DND-41 (cell line): ENCODE measurements around the gene PITPNM2.

Source experiments
- ATAC-seq: fragments of 200-7000 bp; cut with Tn5 transposase; 3 replicates; pipeline ENCODE4 v1.9.1; 2021; ENCODE audit warnings: low read depth; ENCODE audit not compliant: insufficient read depth
- DNase-seq: peaks from one replicate; pipeline ENCODE4 v3.0.0-alpha.2; 2020
- H2AFZ ChIP-seq: 2 replicates; pipeline ENCODE4 v1.6.0; 2012; ENCODE audit warnings: low read depth, low read length
- H3K27ac ChIP-seq: 2 replicates; pipeline ENCODE4 v1.5.1; 2012; ENCODE audit warnings: low read length, inconsistent platforms
- H3K27me3 ChIP-seq: fragments of 200-600 bp; sonication (generic); 2 replicates; pipeline ENCODE4 v1.6.0; 2012; ENCODE audit warnings: low read length, mild to moderate bottlenecking, inconsistent platforms; ENCODE audit not compliant: insufficient read depth, poor library complexity
- H3K36me3 ChIP-seq: 2 replicates; pipeline ENCODE4 v1.5.1; 2012; ENCODE audit warnings: low read length, inconsistent platforms; ENCODE audit not compliant: insufficient read depth
- H3K4me1 ChIP-seq: 2 replicates; pipeline ENCODE4 v1.5.1; 2012; ENCODE audit warnings: mild to moderate bottlenecking, low read length; ENCODE audit not compliant: insufficient read depth
- H3K4me2 ChIP-seq: 2 replicates; pipeline ENCODE4 v1.6.0; 2012; ENCODE audit warnings: mild to moderate bottlenecking, moderate library complexity, low read length, inconsistent platforms; ENCODE audit not compliant: insufficient read depth
- H3K4me3 ChIP-seq, 2 experiments: fragments of 200-600 bp in 1 of 2; shearing (Covaris generic) in 1 of 2; 2 replicates each; pipeline ENCODE4 v1.5.1; 2012 to 2016; ENCODE audit warnings: inconsistent platforms in 2 of 2, low read length in 2 of 2, mild to moderate bottlenecking in 2 of 2, low read depth in 1 of 2, moderate library complexity in 1 of 2
- H3K79me2 ChIP-seq: 2 replicates; pipeline ENCODE4 v1.6.0; 2012; ENCODE audit warnings: low read length, inconsistent platforms; ENCODE audit not compliant: insufficient read depth
- H3K9ac ChIP-seq: 2 replicates; pipeline ENCODE4 v1.6.0; 2012; ENCODE audit warnings: low read depth, mild to moderate bottlenecking, inconsistent platforms, low read length, moderate library complexity
- H3K9me3 ChIP-seq: 2 replicates; pipeline ENCODE4 v1.5.1; 2012; ENCODE audit warnings: low read length, moderate library complexity, mild to moderate bottlenecking, inconsistent platforms; ENCODE audit not compliant: insufficient read depth, severe bottlenecking
- H4K20me1 ChIP-seq: 2 replicates; pipeline ENCODE4 v1.6.0; 2012; ENCODE audit warnings: low read length; ENCODE audit not compliant: insufficient read depth
- CTCF ChIP-seq: IDR thresholded peaks from 2 replicates; pipeline ENCODE4 v1.5.1; 2012; ENCODE audit warnings: borderline replicate concordance, low read length, moderate library complexity, mild to moderate bottlenecking; ENCODE audit not compliant: poor library complexity, severe bottlenecking; ENCODE audit errors: extremely low read depth
- EZH2 ChIP-seq: IDR thresholded peaks from 3 replicates; pipeline ENCODE4 v1.6.1; 2012; ENCODE audit warnings: borderline replicate concordance, low read depth, mild to moderate bottlenecking, moderate library complexity, low read length, inconsistent platforms; ENCODE audit not compliant: severe bottlenecking

The PITPNM2 gene

GRCh38 chr12:123131879-123132402 is 18.9 kb downstream of the PITPNM2 start:
- Histone ChIP-seq H3K4me2 (no peak overlapping the region), H4K20me1 (no peaks in the 10 kb centered on the region), H3K9ac (peak overlapping the region; percentile 34), H3K4me3 (no peak overlapping the region), H2AFZ (peak overlapping the region; percentile 50), H3K79me2 (peaks cover 2% of the 10 kb centered on the region; the same call in 1 of the 2 replicates), H3K9me3 (no peaks in the 10 kb centered on the region), H3K27me3 (no peaks in the 10 kb centered on the region), H3K36me3 (no peaks in the 10 kb centered on the region), H3K4me1 (peaks cover 32% of the 10 kb centered on the region), H3K27ac (peak overlapping the region; percentile 88)
- ATAC-seq (peak; percentile 88), DNase-seq (peak; percentile 81)
- TF ChIP-seq CTCF (no peak), EZH2 (no peak)

- Histone ChIP-seq H3K4me2 (no peak overlapping the region), H3K9me3 (no peaks in the 10 kb centered on the region), H4K20me1 (no peaks in the 10 kb centered on the region), H3K79me2 (peaks cover 2% of the 10 kb centered on the region; the same call in 1 of the 2 replicates), H3K4me1 (peaks cover 32% of the 10 kb centered on the region), H3K27me3 (no peaks in the 10 kb centered on the region), H3K9ac (peak overlapping the region; percentile 34), H3K4me3 (no peak overlapping the region), H2AFZ (peak overlapping the region; percentile 50), H3K27ac (peak overlapping the region; percentile 88), H3K36me3 (no peaks in the 10 kb centered on the region)
- no peak for DNase-seq
- no peak for ATAC-seq
- TF ChIP-seq CTCF = no peak
- TF ChIP-seq EZH2 = no peak
Observed at GRCh38 chr12:123131291-123131832, 19.5 kb downstream of the PITPNM2 start.

- no peak overlapping the region for H3K4me2 ChIP-seq
- no peak overlapping the region for H3K4me3 ChIP-seq
- H2AFZ ChIP-seq = no peak overlapping the region
- peaks cover 32% of the 10 kb centered on the region for H3K4me1 ChIP-seq
- no peaks in the 10 kb centered on the region for H3K36me3 ChIP-seq
- H4K20me1 ChIP-seq = no peaks in the 10 kb centered on the region
- H3K9ac ChIP-seq = no peak overlapping the region
- H3K9me3 ChIP-seq = no peaks in the 10 kb centered on the region
- H3K27me3 ChIP-seq = no peaks in the 10 kb centered on the region
- no peak overlapping the region for H3K27ac ChIP-seq
- no peak for TF ChIP-seq CTCF
- peaks cover 2% of the 10 kb centered on the region; the same call in 1 of the 2 replicates for H3K79me2 ChIP-seq
- no peak for DNase-seq
- ATAC-seq = no peak
Observed at GRCh38 chr12:123129621-123130020, 21.3 kb downstream of the PITPNM2 start.

- Histone ChIP-seq H3K4me1 (peaks cover 16% of the 10 kb centered on the region), H2AFZ (no peak overlapping the region), H3K9me3 (no peaks in the 10 kb centered on the region), H4K20me1 (no peaks in the 10 kb centered on the region), H3K27me3 (no peaks in the 10 kb centered on the region), H3K27ac (no peak overlapping the region), H3K4me2 (no peak overlapping the region), H3K4me3 (no peak overlapping the region), H3K36me3 (no peaks in the 10 kb centered on the region), H3K9ac (no peak overlapping the region), H3K79me2 (peaks cover 2% of the 10 kb centered on the region; the same call in 1 of the 2 replicates)
- ATAC-seq (no peak), DNase-seq (no peak)
- TF ChIP-seq CTCF (no peak), EZH2 (no peak)
Observed at GRCh38 chr12:123127182-123127495, 23.8 kb downstream of the PITPNM2 start.
